CD4-positive, alpha-beta T cell treated with Interleukin-4 for 1 hour (primary cell): ENCODE measurements around the gene MRPS27.
A peak's percentile ranks its signal among the peaks of the same experiment; 100 is the strongest.

Experiments
- DNase-seq, 2 donors: peaks; one replicate each; pipeline ENCODE4 v3.0.0-alpha.2; 2020 to 2022

MRPS27 gene

DNA sequence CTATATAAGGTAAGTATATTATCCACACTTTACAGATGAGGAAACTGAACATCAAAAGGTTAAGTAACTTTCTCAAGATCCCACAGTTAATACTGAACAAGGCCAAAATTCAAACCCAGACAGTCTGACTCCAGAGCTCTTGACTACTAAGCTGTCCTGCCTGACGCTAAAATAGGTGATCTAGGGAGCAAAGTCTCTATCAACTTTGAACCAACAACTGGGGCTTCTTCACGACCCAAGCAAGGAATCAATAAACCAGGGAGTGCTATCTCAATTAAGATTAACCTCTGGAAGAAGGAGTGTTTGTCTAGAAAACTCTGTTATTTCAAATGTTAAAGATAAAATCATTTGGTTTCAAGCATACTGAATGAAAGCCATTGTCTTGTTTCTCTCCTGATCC is 64.4 kb downstream of the MRPS27 start:
- no peak for DNase-seq

DNA sequence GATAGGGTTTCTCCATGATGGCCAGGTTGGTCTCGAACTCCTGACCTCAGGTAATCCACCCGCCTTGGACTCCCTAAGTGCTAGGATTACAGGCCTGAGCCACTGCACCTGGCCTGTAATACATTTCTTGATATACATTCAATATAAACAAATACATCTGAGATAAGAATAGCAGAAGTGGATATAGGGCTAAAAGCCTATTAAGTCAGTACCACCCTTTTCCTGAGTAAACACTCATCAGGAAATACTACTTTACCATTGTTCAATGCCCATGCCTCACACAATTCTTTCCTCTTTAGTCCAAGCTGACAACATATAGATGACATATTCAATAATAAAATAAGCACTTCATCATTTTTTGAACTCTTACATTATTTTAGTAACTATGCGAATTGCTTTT is 64.8 kb downstream of the MRPS27 start:
- DNase-seq = no peak

DNA sequence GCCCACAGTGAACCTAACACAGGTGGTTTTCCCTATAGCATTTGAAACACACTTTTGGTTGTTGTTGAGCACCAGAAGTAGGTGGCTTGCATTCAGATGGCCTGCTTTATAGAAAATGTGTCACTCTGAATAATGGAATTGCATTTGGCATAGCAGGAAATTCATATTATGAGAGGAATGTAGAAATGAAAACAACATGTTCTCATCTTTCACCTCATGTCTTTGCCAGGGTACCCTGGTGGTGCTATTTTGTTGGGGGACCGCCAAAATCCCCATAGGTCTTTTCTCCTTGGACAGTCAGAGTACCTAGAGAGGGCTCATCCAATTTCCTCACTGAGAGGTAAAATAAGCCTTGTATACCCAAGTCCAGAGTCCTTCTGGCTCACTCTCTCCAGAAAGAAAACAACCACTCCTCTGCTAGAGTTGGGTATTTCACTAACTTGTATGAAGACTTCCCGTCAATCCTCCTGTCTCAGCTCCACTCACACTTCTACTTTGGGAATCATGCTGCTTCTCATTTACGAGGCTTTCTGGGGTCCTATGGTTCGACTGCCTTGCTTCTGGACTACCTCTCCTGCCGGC is 67.4 kb downstream of the MRPS27 start:
- DNase-seq = no peak

DNA sequence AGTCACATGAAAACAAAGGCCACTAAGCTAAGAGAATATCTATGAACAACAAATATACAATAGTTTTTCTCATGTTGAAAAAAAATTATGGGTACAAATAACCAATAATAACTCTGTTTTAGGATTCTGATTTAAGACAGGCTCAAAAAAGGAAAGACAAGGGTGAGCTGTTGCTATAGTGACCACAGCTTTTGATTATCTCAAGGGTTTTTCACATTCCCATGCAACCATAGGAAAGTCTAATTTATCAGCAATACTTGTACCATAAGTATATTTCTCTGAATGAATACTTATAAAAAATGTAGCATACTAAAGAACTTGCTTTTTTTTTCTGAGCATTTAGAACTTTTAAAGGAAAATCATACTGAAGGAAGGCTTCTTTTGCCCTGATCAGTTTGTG is 68.0 kb downstream of the MRPS27 start:
- DNase-seq = no peak

DNA sequence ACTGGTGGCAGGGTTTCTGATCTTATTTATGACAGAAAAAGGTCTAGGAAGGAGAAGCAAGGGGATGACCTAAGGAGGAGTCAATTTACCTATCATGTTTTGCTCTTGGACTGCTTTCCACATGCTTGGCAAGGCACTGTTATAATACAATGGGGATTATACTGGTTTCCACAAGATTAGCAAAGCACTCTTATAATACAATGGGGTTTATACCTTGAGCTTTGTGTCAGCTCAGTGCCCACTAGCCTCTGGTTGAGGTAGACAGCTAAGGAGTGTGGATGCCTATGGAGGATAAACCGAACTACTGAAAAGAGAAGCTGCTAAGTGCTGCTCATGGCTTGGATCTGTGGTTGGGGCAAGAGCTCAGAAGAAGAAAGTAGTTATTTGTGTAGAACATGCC is 68.7 kb downstream of the MRPS27 start:
- DNase-seq = no peak

DNA sequence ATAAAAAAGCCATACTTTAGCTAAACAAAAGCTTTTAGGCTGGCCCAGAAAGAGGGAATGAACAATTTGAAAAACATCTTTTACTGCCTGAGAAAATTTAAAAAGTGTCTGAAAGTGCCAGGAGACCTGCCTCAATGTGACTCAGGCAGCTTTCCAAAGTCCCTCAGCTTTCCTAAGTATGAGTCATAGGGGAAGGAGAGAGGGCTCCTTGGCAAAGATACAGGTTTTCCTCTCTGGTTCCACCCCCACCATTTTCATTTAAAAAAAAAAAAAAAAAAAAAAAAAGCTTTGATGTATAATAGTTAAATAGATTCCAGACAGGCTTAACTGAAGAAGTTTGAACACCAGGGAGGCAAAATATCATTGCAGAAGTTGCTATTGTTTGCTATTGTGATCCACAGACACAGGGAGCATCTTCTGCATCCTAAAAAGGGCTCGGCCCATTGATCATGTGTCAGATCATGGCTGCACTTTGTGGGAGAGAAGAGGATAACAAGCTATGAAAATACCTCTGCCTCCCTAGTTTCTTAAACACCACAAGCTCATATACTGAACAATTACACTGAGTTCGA is 71.5 kb downstream of the MRPS27 start:
- no peak for DNase-seq

DNA sequence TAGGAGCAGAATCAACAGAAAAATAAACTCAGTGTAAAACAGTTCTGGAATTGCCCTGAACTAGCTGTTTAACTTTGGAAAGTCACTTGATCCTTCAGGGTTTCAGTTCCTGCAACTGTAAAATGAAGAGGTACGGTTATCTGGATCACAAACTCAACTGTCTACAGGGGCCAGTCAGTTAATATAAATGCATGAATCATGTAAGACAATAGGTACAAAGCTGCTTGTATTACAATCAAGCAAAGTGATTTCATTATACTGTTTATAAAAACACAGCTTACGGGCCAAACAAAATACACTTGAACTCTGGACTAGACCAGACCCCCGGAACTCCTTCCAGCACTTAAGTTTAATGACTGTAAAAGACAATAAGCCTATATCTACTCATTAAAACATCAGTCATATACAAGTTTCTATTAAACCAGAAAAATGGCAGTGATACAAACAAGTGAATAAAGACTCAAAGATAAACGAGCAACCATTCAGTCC is 73.0 kb downstream of the MRPS27 start:
- DNase-seq = no peak

DNA sequence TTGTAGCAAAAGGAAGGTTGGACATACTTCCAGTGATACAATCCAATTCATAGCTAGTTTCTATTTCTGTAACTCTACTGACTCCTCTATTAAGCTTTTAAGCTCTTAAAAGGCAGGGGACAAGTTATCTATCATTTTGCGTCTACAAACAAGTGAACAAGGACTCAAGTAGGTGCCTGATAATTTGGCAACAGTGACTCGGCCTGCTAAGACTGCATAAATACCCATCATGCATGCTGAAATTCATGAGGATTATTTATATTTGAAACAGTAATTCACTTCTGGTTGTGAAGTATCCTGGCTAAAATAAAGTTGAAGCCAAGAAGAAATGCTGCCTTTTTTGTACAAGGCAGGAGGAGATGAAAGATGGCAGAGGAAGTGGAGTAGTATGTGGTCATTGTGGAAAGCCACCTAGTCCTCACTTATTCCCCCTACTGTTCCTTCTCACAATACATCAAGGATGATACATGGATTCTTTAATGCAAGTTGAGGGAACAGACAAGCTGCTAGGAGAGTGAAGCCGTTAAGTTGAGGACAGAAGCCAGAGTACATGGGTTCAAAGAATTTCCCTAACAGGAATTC is 74.0 kb downstream of the MRPS27 start:
- no peak for DNase-seq

DNA sequence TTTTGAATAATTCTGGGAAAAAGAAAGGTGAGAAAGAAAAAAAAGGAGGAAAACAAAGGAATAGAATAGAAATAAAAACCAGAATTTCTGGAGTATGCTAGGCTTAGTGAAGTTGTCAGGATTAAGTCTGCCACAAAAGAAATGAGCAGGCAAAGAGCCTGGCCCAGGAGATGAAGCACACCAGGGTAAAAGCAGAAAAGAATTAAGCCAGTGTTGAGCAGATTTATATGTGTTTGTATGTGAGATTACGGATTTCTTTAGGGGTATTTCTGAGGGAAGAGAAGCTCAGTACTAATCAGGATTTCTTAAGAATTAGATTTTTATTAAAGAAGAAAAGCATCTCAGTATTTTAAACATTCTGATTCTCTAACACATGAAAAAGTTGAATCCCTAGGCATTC is 74.5 kb downstream of the MRPS27 start:
- no peak for DNase-seq

DNA sequence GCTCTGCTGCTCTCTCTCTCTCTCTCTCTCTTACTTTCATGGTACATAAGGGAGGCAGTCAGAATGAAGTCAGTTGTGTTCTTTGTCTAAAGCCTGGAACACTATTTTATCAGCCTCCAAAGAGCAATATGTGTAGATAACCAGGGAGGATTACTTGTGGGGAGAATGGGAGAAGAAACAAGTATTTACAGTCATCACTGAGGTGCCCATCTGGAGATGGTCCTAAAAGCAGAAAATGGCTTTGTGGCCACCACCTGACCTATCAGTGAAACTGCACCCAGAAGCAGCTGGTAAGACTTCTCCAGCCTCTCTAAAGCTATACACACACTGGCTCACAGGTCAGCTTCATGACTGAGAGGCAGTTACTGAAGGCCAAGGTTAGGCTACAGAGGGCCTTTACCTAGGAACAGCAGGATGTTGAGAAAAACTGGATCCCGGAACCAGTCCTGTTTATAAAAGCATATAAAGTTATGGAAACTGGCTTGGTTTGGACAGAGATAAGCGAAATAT is 75.1 kb downstream of the MRPS27 start:
- no peak for DNase-seq

DNA sequence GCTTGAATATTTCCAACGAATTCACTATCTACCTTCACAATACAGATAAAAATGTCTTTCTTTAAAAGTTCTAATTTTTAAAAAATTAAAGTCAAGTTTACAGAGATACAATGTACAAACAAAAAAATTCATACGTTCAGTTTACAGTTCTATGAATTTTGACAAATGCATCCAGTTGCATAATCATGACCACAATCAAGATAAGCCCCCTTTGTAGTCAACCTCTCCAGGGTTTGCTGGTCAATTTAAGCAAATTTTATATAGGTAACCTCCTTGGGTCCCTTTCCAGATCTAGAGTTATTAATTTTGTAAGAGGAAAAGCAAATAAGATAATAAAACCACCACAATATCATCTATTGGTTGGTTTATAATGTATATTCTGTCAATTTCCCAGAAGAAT is 76.3 kb downstream of the MRPS27 start:
- DNase-seq = no peak

DNA sequence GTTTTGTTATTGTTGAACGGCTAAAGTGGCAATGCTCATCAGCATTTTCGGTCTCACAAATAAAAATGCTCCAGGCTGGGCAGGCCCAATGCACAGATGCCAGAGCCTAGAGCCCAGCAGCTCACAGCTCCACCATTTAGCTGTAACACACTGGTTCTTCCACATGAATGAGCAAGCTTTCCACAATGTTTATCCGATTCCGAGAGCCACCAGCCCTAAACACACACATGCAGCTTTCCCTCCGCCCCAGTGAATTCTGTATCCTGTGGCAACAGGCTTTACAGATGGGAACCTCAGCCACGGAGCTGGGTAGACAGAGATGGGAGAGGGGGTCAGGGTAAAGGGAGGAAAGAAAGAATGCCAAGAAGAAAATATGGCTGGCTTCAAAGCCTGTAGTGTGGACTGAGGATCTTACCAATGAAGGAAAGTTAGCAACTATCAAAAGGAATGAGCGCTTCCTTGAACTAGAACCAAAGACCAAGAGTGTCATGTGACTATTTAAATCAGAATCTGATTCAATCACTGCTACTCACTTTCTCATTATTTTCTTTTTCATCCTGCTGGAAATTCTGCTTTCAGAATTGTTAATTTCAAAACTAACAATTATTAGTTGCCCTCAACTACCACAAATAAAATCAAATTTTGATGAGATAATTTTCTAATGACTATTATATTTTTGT is 77.1 kb downstream of the MRPS27 start:
- no peak for DNase-seq

DNA sequence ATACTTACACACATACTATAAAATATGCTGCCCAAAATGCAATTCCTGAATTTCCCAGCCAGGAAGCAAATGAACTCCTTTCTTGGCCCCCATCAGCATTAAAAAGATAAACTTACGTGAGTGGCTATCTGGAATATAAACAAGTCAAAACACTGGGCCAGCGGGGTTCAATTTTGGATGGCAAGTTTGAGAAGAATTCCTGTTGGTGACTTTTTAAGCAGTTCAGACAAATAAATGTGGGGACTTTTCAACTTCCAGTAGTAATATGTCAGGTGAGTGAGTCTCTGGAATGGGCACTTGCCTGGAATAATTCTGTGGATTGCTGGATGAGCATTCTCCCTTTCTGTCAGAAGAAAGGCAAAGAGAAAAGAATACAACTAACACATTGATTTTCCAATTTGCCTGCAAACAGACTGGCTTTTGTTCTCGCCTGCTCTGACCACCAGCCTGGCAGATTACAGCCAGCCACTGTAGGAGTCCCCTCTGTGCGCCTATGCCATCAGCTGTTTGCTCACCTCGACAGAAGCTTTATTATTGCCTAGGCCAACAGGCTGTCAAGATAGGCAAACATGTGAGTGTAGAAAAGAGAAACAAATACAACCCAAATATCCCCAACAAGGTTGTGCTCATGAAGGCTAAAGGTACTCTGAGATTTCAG is 78.6 kb downstream of the MRPS27 start:
- no peak for DNase-seq

DNA sequence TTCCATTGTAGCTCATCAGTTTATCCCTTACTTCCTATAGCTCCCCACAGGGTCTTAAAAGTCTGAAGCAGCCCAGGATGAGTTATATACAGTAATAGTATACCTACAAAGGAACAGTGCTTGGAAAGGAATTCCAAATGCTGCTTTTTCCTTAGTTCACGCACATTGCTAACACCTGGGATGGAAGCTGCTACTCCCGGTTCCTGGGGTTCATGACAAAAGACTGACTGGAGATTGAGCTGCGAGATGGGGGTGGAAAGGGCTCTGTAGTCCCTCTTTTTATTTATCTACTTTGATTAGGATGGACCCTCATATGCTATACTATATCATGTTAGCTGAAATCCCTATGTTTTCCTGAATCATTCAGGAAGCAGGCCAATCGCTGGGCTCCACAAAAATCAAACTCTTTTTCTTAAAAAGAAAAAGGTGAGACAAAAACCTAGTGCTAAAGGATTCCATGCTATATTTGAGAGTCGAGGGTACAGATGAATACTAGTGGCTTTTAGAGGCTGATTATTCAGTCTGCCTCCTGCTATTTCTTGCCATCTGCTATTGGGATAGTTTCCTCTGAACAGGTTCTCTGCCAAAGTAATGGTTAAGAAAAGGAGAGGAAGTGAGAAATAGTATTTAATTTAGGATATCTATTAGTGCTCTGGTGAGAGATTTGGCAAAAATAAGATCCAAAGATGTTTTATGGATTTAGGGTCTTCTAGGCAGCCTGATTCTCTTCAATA is 81.2 kb downstream of the MRPS27 start:
- DNase-seq = no peak

DNA sequence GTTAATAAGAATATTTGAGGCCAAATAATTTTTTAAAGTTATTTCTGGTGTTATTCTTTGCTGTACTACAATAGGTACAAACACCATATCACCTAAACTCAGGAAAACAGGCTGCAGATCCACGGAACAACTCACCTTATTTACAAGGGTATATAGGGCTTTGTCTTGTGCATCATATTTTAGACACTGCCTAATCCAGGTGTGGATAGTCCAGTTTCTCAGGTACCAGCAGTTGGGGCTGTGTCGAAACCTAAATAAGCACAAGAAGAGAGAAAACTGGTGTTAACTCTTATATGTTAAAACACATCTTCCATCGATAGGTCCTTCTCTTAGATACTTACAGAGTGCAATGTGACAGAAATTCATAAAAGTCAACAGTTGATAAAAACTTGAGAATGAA is 82.2 kb downstream of the MRPS27 start:
- DNase-seq = no peak

DNA sequence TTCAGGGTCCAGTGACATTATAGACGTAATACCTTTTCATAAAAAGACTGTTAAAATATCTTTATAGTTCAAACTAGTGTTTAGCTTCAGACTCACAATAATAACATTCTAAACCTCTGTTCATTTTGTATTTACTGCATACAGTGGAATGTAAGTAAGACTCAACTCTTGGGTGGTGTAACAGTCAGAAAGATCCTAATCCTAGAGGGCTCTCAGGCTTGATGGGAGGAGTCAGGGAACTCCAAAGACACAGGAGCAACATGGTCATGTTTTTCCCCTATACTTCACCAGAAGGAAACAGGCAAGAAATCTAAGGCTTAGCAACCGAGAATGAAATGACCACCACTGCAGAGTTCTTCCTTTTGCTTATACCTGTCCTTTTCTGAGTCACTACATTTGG is 82.6 kb downstream of the MRPS27 start:
- DNase-seq = no peak

DNA sequence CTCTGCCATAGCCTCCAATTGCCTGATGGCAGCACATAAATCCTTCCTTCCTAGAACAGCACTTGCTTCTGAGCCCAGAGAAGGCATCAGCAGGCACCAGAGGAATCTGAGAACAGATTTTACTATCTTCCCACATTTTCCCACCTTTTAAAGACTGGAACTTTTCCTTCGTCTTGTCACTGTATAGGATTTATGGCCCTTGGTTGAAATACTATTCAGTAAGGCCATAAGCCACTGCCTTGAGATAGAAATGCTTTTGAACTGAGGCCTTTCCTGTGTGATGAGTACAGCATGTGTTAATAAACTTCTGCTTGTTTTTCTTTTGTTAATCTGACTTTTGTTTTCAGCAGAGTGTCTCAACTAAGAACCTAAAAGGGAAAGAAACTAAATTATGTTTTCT is 84.3 kb downstream of the MRPS27 start:
- DNase-seq = no peak

DNA sequence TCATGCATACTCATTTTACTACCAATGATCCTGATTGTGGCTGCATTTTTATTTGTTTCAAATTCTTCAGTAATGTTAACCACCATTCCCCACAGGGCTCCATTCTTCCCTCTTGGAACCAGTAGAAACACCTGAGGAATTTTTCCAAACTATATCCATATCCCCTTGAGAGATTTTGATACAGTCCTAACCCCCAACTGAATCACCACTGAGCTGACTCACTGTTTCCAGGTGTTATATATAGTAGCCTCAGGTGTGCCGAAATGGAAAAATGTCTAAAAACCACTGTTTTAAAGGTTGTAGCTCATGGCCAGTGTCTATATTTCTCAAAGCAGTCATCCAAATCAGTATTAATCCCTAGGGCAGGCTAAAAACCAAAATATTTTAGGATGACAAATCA is 85.2 kb downstream of the MRPS27 start:
- DNase-seq = no peak

DNA sequence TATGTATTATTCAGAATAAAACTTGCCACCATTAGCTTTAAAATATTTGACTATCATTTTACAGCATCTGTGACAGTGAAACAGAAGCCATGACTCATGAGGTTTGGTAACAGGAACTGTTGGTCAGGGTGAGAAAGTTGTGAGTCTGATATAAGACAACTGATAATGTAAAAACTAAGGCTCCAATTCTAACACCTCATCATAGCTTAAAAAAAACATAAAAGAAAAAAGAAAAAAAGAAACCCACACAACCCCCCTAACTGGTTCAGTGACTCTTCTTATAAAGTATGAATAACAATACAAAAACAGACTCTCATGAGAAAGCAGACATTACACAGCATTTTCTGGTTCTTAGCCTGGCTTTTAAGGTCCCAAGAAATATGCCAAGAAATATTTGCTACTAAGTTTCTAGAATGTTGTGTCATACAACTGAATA is 85.8 kb downstream of the MRPS27 start:
- DNase-seq = peak; percentile 14 to 73

DNA sequence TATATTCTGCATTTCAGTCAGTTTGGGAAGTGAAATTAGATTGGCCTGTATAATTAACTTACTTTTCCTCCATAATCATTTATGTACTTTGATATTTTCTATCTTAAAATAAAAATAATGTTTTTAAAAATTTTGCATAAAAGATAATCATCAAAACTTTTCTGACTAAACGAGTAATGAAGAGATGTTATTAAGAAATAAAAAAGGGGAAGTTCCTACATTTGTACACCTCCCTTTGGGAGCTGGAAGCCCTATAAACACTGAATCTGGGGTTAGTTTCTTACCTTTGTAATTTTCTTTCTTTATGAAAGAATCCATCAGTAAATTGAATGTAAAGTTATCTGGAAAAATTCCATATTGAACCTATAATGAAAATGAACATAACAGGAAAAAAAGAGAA is 86.2 kb downstream of the MRPS27 start:
- DNase-seq = no peak

DNA sequence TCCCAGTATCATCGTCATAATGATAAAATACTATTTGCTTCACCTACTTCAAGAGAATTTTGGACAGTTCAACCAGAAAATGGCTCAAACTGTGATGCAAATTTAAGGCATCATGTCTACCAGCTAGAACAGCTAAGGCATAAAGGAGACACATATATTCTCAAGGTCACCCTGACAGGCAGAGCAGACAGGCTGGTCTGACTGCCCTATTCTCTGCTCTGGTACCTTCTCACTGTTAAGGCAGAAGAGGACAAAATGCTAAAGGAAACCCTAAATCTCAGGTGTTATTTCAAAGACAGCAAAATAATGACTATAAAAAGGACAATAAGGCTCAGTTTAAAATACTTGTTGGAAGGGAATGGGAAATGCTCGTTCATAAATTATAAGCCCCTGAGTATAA is 87.2 kb downstream of the MRPS27 start:
- no peak for DNase-seq

DNA sequence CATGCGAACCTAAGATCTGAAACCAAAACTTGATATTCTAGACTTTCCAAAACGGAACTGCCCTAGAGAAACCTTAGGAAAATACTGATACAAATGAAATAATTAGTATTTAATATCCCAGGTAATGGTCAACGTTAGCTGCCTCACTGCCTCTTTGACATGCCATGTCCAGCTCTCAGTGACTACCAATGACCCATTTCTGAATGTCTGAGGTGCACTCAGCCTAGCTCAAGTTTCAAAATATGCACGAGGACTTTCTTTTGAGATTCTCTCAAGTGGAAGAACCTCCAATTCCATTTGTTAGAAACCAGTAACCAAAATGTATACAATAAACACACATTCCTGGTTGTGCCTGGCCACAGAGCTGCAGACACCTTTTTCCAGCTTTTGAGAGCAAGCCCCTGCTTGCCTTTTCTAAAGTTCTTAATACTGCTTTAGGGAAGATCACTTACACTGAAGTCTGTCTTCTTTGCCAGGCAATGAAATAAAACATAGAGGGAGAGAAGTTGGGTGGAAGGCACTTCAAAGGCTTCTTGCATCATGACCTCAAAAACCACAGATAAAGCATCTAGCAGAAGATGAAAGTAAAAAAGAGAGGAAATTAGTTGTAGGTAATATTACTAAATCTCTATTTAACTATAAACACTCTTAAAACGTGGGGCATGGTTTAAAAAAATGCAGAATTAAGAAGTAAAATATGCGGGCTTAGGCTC is 87.9 kb downstream of the MRPS27 start:
- peak in 1 of 2 donors; percentile 67 for DNase-seq
